ENCODE measurements around the gene NHP2. TPM values are rescaled to one million over a fixed set of nuclear protein-coding genes. Genes with fewer than 3 reads are reported as not detected.

The NHP2 gene
- total and polyA plus RNA-seq, 9 of the 15 experiments (the other 6 are each of a cell fraction or from before 2014, with no cell fraction given), result 52.8 to 622 (median 144) TPM

DNA sequence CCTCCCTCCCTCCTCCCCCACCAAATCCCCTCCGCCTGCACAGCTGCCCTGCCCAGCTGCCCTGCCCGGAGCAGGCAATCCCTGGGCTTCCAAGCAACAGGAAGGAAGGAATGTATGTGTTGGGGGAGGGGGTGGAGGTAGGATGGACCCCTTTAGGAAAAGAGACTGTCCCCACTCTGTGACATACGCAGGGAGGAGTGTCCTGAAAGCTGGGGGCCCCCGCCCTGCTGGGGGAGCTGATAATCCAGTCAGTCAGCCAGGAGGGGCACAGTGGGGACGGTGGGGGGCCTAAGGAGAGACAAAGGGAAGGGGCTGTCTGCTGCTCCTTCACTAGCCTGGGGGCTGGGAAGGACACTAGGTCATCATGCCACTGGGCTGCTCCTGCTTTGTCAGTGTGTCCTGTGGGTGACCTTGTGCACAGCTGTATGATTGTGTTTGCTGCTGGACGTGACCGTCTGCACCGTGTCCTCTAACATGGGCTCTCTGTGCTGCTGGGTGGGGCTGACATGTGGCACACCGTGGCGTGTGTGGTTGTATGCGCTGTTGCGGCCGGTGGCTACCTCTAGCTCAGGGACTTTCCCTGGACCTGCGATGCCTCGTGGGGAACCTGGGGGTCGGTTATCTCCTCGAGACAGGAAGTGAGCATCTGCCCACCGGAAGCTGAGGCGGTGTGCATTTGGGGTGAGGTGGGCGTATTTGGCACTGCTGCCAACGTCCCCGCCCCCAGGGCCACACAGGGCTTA is 37.4 kb downstream of the NHP2 start (continued):
- TF ChIP-seq, protein P1, sequence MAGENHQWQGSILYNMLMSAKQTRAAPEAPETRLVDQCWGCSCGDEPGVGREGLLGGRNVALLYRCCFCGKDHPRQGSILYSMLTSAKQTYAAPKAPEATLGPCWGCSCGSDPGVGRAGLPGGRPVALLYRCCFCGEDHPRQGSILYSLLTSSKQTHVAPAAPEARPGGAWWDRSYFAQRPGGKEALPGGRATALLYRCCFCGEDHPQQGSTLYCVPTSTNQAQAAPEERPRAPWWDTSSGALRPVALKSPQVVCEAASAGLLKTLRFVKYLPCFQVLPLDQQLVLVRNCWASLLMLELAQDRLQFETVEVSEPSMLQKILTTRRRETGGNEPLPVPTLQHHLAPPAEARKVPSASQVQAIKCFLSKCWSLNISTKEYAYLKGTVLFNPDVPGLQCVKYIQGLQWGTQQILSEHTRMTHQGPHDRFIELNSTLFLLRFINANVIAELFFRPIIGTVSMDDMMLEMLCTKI (IDR thresholded peaks at IDR 0.05; ENCODE audit: partially characterized antibody), result no peak
- TF ChIP-seq ZBTB33 (CRISPR knock-in tag; IDR thresholded peaks at IDR 0.05) (peak; percentile 54; the same call in 1 of the 2 replicates), NBN (IDR thresholded peaks at IDR 0.05; ENCODE audit: low read depth) (no peak), CBX2 (IDR thresholded peaks at IDR 0.05; ENCODE audit: insufficient read depth, low read length, poor library complexity, severe bottlenecking) (no peak), RBM15 (IDR thresholded peaks at IDR 0.05; ENCODE audit: insufficient read depth, low read length) (no peak), ZBED1 (IDR thresholded peaks at IDR 0.05) (no peak), NR2C1 (IDR thresholded peaks at IDR 0.05) (no peak), NR2C1 (tag; IDR thresholded peaks at IDR 0.05) (no peak), ZNF592 (IDR thresholded peaks at IDR 0.05) (0 out of 2 replicates have a peak, but pooled peaks have one; percentile 24), CTCF (IDR thresholded peaks at IDR 0.05 in 2 of 3, conservative IDR thresholded peaks at IDR 0.05 in 1 of 3; ENCODE audit: insufficient read depth in 2 of 3, low read depth in 1 of 3, low read length in 3 of 3) (no peak), TFAP4 (CRISPR knock-in tag; IDR thresholded peaks at IDR 0.05; ENCODE audit: borderline replicate concordance) (peak; percentile 63; the same call in 1 of the 2 replicates), DPF2 (IDR thresholded peaks at IDR 0.05) (peak; percentile 16; the same call in 1 of the 2 replicates), ADNP (tag; IDR thresholded peaks at IDR 0.05) (no peak), TCF7L2 (IDR thresholded peaks at IDR 0.05; ENCODE audit: low read depth, low read length) (no peak)
- TF ChIP-seq, protein P2, sequence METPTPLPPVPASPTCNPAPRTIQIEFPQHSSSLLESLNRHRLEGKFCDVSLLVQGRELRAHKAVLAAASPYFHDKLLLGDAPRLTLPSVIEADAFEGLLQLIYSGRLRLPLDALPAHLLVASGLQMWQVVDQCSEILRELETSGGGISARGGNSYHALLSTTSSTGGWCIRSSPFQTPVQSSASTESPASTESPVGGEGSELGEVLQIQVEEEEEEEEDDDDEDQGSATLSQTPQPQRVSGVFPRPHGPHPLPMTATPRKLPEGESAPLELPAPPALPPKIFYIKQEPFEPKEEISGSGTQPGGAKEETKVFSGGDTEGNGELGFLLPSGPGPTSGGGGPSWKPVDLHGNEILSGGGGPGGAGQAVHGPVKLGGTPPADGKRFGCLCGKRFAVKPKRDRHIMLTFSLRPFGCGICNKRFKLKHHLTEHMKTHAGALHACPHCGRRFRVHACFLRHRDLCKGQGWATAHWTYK (CRISPR knock-in tag; IDR thresholded peaks at IDR 0.05), result no peak

All from K562 (cell line).